NCI-H2081 (cell line): ENCODE measurements around the gene CHEK2.
"Not testable (repeated sequence)": the region's sequence is repeated elsewhere in the genome, so short reads cannot be mapped to it uniquely, and the experiment has no call there.

Source experiments
- DNase-seq, 2 experiments: peaks; one replicate each; lab custom pipeline; 2025; lab: John Stamatoyannopoulos, UW

The CHEK2 gene

GRCh38 chr22:28689796-28690195, 51.8 kb downstream of the CHEK2 start:
- not testable (repeated sequence) for DNase-seq

GRCh38 chr22:28682966-28683365, 58.7 kb downstream of the CHEK2 start:
- DNase-seq, result not testable (repeated sequence)

GRCh38 chr22:28680813-28681490, 60.7 kb downstream of the CHEK2 start:
- DNase-seq, result not testable (repeated sequence)

- DNase-seq, result peak; percentile 65 to 75
Observed at GRCh38 chr22:28679611-28680287, 61.9 kb downstream of the CHEK2 start, which contains the start of gene TTC28. TSS of gene TTC28 (minus strand) at chr22:28679840. CDS start at chr22:28679723, 117 bp downstream.

GRCh38 chr22:28678778-28679610, 62.6 kb downstream of the CHEK2 start:
- DNase-seq, result peak; percentile 29 to 33

GRCh38 chr22:28678170-28678569, 63.5 kb downstream of the CHEK2 start:
- DNase-seq, result not testable (repeated sequence)

- DNase-seq, result no peak
Observed at GRCh38 chr22:28674121-28674563, 67.5 kb downstream of the CHEK2 start.

- no peak for DNase-seq
Observed at GRCh38 chr22:28670756-28671155, 70.9 kb downstream of the CHEK2 start.

GRCh38 chr22:28670161-28670560, 71.5 kb downstream of the CHEK2 start:
- DNase-seq, result no peak

GRCh38 chr22:28669387-28669786, 72.2 kb downstream of the CHEK2 start:
- DNase-seq, result no peak

GRCh38 chr22:28663569-28663942, 78.1 kb downstream of the CHEK2 start:
- DNase-seq, result not testable (repeated sequence)

GRCh38 chr22:28658448-28658847, 83.2 kb downstream of the CHEK2 start:
- no peak for DNase-seq

GRCh38 chr22:28656181-28656580, 85.4 kb downstream of the CHEK2 start:
- DNase-seq, result no peak

GRCh38 chr22:28650463-28650862, 91.2 kb downstream of the CHEK2 start:
- no peak for DNase-seq

- no peak for DNase-seq
Observed at GRCh38 chr22:28648792-28649191, 92.8 kb downstream of the CHEK2 start.

- DNase-seq, result no peak
Observed at GRCh38 chr22:28647216-28647615, 94.4 kb downstream of the CHEK2 start.

- no peak for DNase-seq
Observed at GRCh38 chr22:28639321-28639720, 102.3 kb downstream of the CHEK2 start.
